ENCODE results near the gene ISCU. TPM values are rescaled to one million over a fixed set of nuclear protein-coding genes. Genes with fewer than 3 reads are reported as not detected.

Gene ISCU
- total RNA-seq, 1 donor from 2014 or later: 136 TPM

GRCh38 chr12:108605000-108605689 lies 42.7 kb downstream of the ISCU start:
- Histone ChIP-seq H3K4me1 (peaks cover 0 to 2% of the 10 kb centered on the region in 2 donors), H3K4me3 (no peak overlapping the region), H3K27ac (no peak overlapping the region), H3K9me3 (no peaks in the 10 kb centered on the region), H3K36me3 (no peaks in the 10 kb centered on the region), H3K27me3 (no peaks in the 10 kb centered on the region)
- DNase-seq (ENCODE audit: low spot score in 2 of 2): no peak
- TF ChIP-seq, protein P1, sequence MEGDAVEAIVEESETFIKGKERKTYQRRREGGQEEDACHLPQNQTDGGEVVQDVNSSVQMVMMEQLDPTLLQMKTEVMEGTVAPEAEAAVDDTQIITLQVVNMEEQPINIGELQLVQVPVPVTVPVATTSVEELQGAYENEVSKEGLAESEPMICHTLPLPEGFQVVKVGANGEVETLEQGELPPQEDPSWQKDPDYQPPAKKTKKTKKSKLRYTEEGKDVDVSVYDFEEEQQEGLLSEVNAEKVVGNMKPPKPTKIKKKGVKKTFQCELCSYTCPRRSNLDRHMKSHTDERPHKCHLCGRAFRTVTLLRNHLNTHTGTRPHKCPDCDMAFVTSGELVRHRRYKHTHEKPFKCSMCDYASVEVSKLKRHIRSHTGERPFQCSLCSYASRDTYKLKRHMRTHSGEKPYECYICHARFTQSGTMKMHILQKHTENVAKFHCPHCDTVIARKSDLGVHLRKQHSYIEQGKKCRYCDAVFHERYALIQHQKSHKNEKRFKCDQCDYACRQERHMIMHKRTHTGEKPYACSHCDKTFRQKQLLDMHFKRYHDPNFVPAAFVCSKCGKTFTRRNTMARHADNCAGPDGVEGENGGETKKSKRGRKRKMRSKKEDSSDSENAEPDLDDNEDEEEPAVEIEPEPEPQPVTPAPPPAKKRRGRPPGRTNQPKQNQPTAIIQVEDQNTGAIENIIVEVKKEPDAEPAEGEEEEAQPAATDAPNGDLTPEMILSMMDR (IDR thresholded peaks at IDR 0.05): no peak
- intact Hi-C loops (cut with DNase I): no loop called here

DNA sequence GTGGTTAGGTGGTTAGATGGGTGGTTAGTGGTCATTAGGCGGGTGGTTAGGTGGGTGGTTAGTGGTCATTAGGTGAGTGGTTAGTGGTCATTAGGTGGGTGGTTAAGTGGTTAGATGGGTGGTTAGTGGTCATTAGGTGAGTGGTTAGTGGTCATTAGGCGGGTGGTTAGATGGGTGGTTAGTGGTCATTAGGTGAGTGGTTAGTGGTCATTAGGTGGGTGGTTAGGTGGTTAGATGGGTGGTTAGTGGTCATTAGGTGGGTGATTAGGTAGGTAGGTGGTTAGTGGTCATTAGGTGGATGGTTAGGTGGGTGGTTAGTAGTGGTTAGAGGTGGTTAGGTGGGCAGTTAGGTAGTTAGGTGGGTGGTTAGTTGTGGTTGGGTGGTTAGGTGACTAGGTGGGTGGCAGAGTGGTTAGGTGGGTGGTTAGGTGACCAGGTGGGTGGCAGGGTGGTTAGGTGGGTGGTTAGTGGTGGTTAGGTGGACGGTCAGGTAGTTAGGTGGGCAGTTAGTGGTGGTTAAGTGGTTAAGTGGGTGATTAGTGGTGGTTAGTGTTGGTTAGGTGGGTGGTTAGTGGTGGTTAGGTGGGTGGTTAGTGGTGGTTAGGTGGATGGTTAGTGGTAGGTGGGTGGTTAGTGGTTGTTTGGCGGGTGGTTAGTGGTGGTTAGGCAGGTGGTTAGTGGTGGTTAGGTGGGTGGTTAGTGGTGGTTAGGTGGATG lies 43.5 kb downstream of the ISCU start:
- peaks cover 0 to 2% of the 10 kb centered on the region in 2 donors for H3K4me1 ChIP-seq
- TF ChIP-seq, protein P1 (IDR thresholded peaks at IDR 0.05): no peak
- no peaks in the 10 kb centered on the region for H3K27me3 ChIP-seq
- H3K9me3 ChIP-seq: no peaks in the 10 kb centered on the region
- H3K27ac ChIP-seq: no peak overlapping the region
- intact Hi-C loops (cut with DNase I): no loop called here
- no peak for DNase-seq (ENCODE audit: low spot score in 2 of 2)
- H3K36me3 ChIP-seq: no peaks in the 10 kb centered on the region
- no peak overlapping the region for H3K4me3 ChIP-seq

- Histone ChIP-seq H3K27me3 (no peaks in the 10 kb centered on the region), H3K36me3 (no peaks in the 10 kb centered on the region), H3K9me3 (no peaks in the 10 kb centered on the region), H3K4me3 (no peak overlapping the region), H3K27ac (no peak overlapping the region), H3K4me1 (peaks cover 0 to 2% of the 10 kb centered on the region in 2 donors)
- intact Hi-C loops (cut with DNase I): no loop called here
- TF ChIP-seq, protein P1 (IDR thresholded peaks at IDR 0.05): no peak
- DNase-seq (ENCODE audit: low spot score in 2 of 2): no peak
These were observed 44.1 kb downstream of the ISCU start for GRCh38 chr12:108606492-108606891.

- no peaks in the 10 kb centered on the region for H3K9me3 ChIP-seq
- DNase-seq (ENCODE audit: low spot score in 2 of 2): no peak
- no peak overlapping the region for H3K27ac ChIP-seq
- TF ChIP-seq, protein P1 (IDR thresholded peaks at IDR 0.05): no peak
- intact Hi-C loops (cut with DNase I): no loop called here
- peaks cover 0 to 2% of the 10 kb centered on the region in 2 donors for H3K4me1 ChIP-seq
- H3K36me3 ChIP-seq: no peaks in the 10 kb centered on the region
- H3K4me3 ChIP-seq: no peak overlapping the region
- no peaks in the 10 kb centered on the region for H3K27me3 ChIP-seq
These were observed 45.7 kb downstream of the ISCU start for GRCh38 chr12:108607981-108608600.

DNA sequence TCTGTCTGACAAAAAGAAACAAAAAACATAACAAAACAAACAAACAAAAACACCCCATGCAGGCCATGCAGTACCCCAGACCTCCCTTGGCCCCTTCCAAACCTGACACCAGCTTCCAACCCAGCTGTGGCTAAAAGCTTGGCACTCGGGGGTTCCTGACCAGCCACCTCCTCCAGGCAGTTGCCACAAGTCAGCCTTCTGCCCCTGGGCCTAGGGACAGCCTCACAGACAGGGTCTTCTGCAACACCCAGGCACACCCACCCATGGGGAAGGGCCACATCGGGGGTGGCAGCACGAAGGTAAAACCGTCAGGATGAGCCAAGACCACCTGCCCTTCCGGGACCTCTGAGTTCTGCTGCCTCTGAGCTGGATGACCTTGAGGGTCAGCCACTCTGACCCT lies 46.2 kb downstream of the ISCU start:
- H3K27ac ChIP-seq: no peak overlapping the region
- H3K9me3 ChIP-seq: no peaks in the 10 kb centered on the region
- TF ChIP-seq, protein P1 (IDR thresholded peaks at IDR 0.05): no peak
- no peak overlapping the region for H3K4me3 ChIP-seq
- H3K27me3 ChIP-seq: no peaks in the 10 kb centered on the region
- H3K4me1 ChIP-seq: peaks cover 0 to 2% of the 10 kb centered on the region in 2 donors
- no peaks in the 10 kb centered on the region for H3K36me3 ChIP-seq
- intact Hi-C loops (cut with DNase I): no loop called here
- DNase-seq (ENCODE audit: low spot score in 2 of 2): no peak
